NCI-H2171 treated with DMSO at 0.1 percent for 48 hours (cell line): ENCODE data around the gene PALM.

Source experiments
- DNase-seq: peaks from one replicate; lab custom pipeline; 2025; lab: John Stamatoyannopoulos, UW

Gene PALM

GRCh38 chr19:782878-783668 lies 74.3 kb downstream of the PALM start:
- no peak for DNase-seq

- DNase-seq, result no peak
Observed at GRCh38 chr19:784541-784940, 75.8 kb downstream of the PALM start.

- DNase-seq, result no peak
Observed at GRCh38 chr19:787536-787935, 78.8 kb downstream of the PALM start.

- DNase-seq, result no peak
Observed at GRCh38 chr19:788686-788982, 79.9 kb downstream of the PALM start.

- DNase-seq, result peak; percentile 49
Observed at GRCh38 chr19:788983-789700, 80.4 kb downstream of the PALM start.

- DNase-seq, result no peak
Observed at GRCh38 chr19:789701-790060, 80.9 kb downstream of the PALM start.

GRCh38 chr19:791007-791566 lies 82.4 kb downstream of the PALM start:
- DNase-seq, result no peak

GRCh38 chr19:791567-792305 lies 83.0 kb downstream of the PALM start:
- DNase-seq, result no peak

GRCh38 chr19:792306-792885 lies 83.7 kb downstream of the PALM start:
- DNase-seq, result no peak

GRCh38 chr19:793806-794205 lies 85.1 kb downstream of the PALM start:
- no peak for DNase-seq

- no peak for DNase-seq
Observed at GRCh38 chr19:795073-795611, 86.4 kb downstream of the PALM start.

GRCh38 chr19:795691-796581 lies 87.2 kb downstream of the PALM start:
- DNase-seq, result no peak

- DNase-seq, result peak; percentile 100
Observed at GRCh38 chr19:796692-797527, 88.2 kb downstream of the PALM start, which contains the start of gene PTBP1. PTBP1 (plus strand) TSS chr19:797452; CDS start chr19:797498, 46 bp downstream.
